H9 (cell line): Measurements from ENCODE around the gene TP53BP1. TPM values are rescaled to one million over a fixed set of nuclear protein-coding genes. Genes with fewer than 3 reads are reported as not detected.

ENCODE experiments used
- DNase-seq: peaks from one replicate; pipeline ENCODE4 v3.0.0-alpha.2; 2017
- H2AFZ ChIP-seq: one replicate; pipeline ENCODE4 v1.6.1; 2013; ENCODE audit warnings: mild to moderate bottlenecking, low read length, control low read depth, moderate library complexity
- H2AK5ac ChIP-seq: 2 replicates; pipeline ENCODE4 v1.6.1; 2013; ENCODE audit warnings: low read length, control low read depth, mixed read lengths; ENCODE audit not compliant: insufficient read length
- H2BK120ac ChIP-seq: one replicate; pipeline ENCODE4 v1.6.1; 2013; ENCODE audit warnings: low read depth, mild to moderate bottlenecking, low read length, control low read depth, inconsistent platforms; ENCODE audit not compliant: poor library complexity, severe bottlenecking
- H2BK12ac ChIP-seq: 2 replicates; pipeline ENCODE4 v1.6.1; 2013; ENCODE audit warnings: low read length, control low read depth, mixed read lengths, low read depth; ENCODE audit not compliant: insufficient read length
- H2BK15ac ChIP-seq: 2 replicates; pipeline ENCODE4 v1.6.1; 2013; ENCODE audit warnings: low read depth, low read length, control low read depth
- H2BK20ac ChIP-seq: one replicate; pipeline ENCODE4 v1.6.1; 2013; ENCODE audit warnings: low read depth, mild to moderate bottlenecking, low read length, control low read depth, inconsistent platforms; ENCODE audit not compliant: poor library complexity, severe bottlenecking
- H2BK5ac ChIP-seq: 2 replicates; pipeline ENCODE4 v1.6.1; 2013; ENCODE audit warnings: low read length, control low read depth, mixed read lengths; ENCODE audit not compliant: insufficient read length
- H3K14ac ChIP-seq: 2 replicates; pipeline ENCODE4 v1.6.1; 2013; ENCODE audit warnings: low read length, control low read depth; ENCODE audit not compliant: insufficient read depth
- H3K18ac ChIP-seq: 2 replicates; pipeline ENCODE4 v1.6.1; 2013; ENCODE audit warnings: low read depth, mild to moderate bottlenecking, mixed read lengths, low read length, control low read depth; ENCODE audit not compliant: insufficient read length
- H3K23ac ChIP-seq: 2 replicates; pipeline ENCODE4 v1.6.1; 2013; ENCODE audit warnings: low read length, control low read depth, mixed read lengths, low read depth; ENCODE audit not compliant: insufficient read length
- H3K23me2 ChIP-seq: 2 replicates; pipeline ENCODE4 v1.6.1; 2013; ENCODE audit warnings: low read depth, mild to moderate bottlenecking, mixed read lengths, low read length, control low read depth; ENCODE audit not compliant: insufficient read length, poor library complexity, severe bottlenecking
- H3K27ac ChIP-seq: 2 replicates; pipeline ENCODE4 v1.5.1; 2013; ENCODE audit warnings: low read length, control low read depth, mixed read lengths, low read depth; ENCODE audit not compliant: insufficient read length
- H3K27me3 ChIP-seq: 2 replicates; pipeline ENCODE4 v1.6.1; 2013; ENCODE audit warnings: low read length, control low read depth, inconsistent platforms; ENCODE audit not compliant: insufficient read depth
- H3K4ac ChIP-seq: 2 replicates; pipeline ENCODE4 v1.6.1; 2013; ENCODE audit warnings: low read depth, mild to moderate bottlenecking, control low read depth, inconsistent platforms, low read length, moderate library complexity
- H3K4me1 ChIP-seq: 2 replicates; pipeline ENCODE4 v1.6.1; 2013; ENCODE audit warnings: low read length, control low read depth, inconsistent platforms; ENCODE audit not compliant: insufficient read depth
- H3K4me2 ChIP-seq: 2 replicates; pipeline ENCODE4 v1.6.1; 2013; ENCODE audit warnings: low read length, control low read depth, mixed read lengths; ENCODE audit not compliant: insufficient read length, insufficient read depth
- H3K56ac ChIP-seq: 2 replicates; pipeline ENCODE4 v1.6.1; 2013; ENCODE audit warnings: low read depth, mild to moderate bottlenecking, mixed read lengths, low read length, control low read depth; ENCODE audit not compliant: insufficient read length
- H3K79me1 ChIP-seq: 2 replicates; pipeline ENCODE4 v1.6.1; 2013; ENCODE audit warnings: low read depth, mild to moderate bottlenecking, moderate library complexity, low read length, control low read depth, inconsistent platforms; ENCODE audit not compliant: insufficient read depth, poor library complexity, severe bottlenecking
- H3K79me2 ChIP-seq: 2 replicates; pipeline ENCODE4 v1.6.1; 2013; ENCODE audit warnings: low read length, control low read depth, inconsistent platforms; ENCODE audit not compliant: insufficient read depth
- H3K9ac ChIP-seq: 2 replicates; pipeline ENCODE4 v1.6.1; 2013; ENCODE audit warnings: low read length, control low read depth, mixed read lengths; ENCODE audit not compliant: insufficient read length; ENCODE audit errors: extremely low read depth
- H3K9me3 ChIP-seq: one replicate; pipeline ENCODE4 v1.6.1; 2013; ENCODE audit warnings: low read depth, low read length, inconsistent platforms; ENCODE audit not compliant: control insufficient read depth
- H3T11ph ChIP-seq: one replicate; pipeline ENCODE4 v1.6.1; 2013; ENCODE audit warnings: mild to moderate bottlenecking, low read length, control low read depth, inconsistent platforms
- H4K20me1 ChIP-seq: one replicate; pipeline ENCODE4 v1.6.1; 2013; ENCODE audit not compliant: control insufficient read depth, insufficient read length, insufficient read depth
- H4K5ac ChIP-seq: 2 replicates; pipeline ENCODE4 v1.6.1; 2013; ENCODE audit warnings: low read depth, mild to moderate bottlenecking, mixed read lengths, low read length, control low read depth; ENCODE audit not compliant: insufficient read length
- H4K8ac ChIP-seq: replicated peaks from 2 replicates; pipeline ENCODE4 v1.6.1; 2013; ENCODE audit warnings: low read length, control low read depth, mixed read lengths, low read depth; ENCODE audit not compliant: insufficient read length
- H4K91ac ChIP-seq: 2 replicates; pipeline ENCODE4 v1.6.1; 2013; ENCODE audit warnings: low read depth, mild to moderate bottlenecking, moderate library complexity, mixed read lengths, low read length, control low read depth; ENCODE audit not compliant: insufficient read length
- H3K27ac Mint-ChIP-seq, 3 experiments: 2 replicates in 2 of 3; 3 replicates in 1 of 3; pipeline ENCODE4 v1.8.0; 2020 to 2021; ENCODE audit warnings: mixed read lengths in 3 of 3, mild to moderate bottlenecking in 1 of 3, moderate library complexity in 1 of 3
- H3K27me3 Mint-ChIP-seq: 2 replicates; pipeline ENCODE4 v1.8.0; 2021; ENCODE audit warnings: low read depth, mild to moderate bottlenecking, moderate library complexity, mixed read lengths
- H3K36me3 Mint-ChIP-seq, 3 experiments: 2 replicates in 2 of 3; 3 replicates in 1 of 3; pipeline ENCODE4 v1.8.0; 2020 to 2021; ENCODE audit warnings: low read depth in 3 of 3, mixed read lengths in 3 of 3; ENCODE audit not compliant: insufficient read depth in 1 of 3
- H3K4me1 Mint-ChIP-seq, 2 experiments: 2 replicates each; pipeline ENCODE4 v1.8.0; 2020; ENCODE audit warnings: mixed read lengths in 2 of 2
- H3K4me3 Mint-ChIP-seq, 2 experiments: 2 replicates in 1 of 2; 3 replicates in 1 of 2; pipeline ENCODE4 v1.8.0; 2020 to 2021; ENCODE audit warnings: mild to moderate bottlenecking in 2 of 2, mixed read lengths in 2 of 2, moderate library complexity in 1 of 2
- H3K9me3 Mint-ChIP-seq, 2 experiments: 2 replicates in 1 of 2; 3 replicates in 1 of 2; pipeline ENCODE4 v1.8.0; 2020; ENCODE audit warnings: mild to moderate bottlenecking in 2 of 2, mixed read lengths in 2 of 2, moderate library complexity in 1 of 2
- CTCF ChIP-seq: fragments of 200-600 bp; sonication (generic); conservative IDR thresholded peaks from 3 replicates; pipeline ENCODE4 v1.8.0; 2021; ENCODE audit warnings: antibody characterized with exemption, mild to moderate bottlenecking
- WGBS: extraction: QIAGEN DNeasy Blood & Tissue Kit; methylation state at CpG from one replicate; pipeline ENCODE4 v1.1.7; 2013; ENCODE audit warnings: missing lambda C conversion rate, low lambda C conversion rate, mixed read lengths; ENCODE audit not compliant: insufficient read length; ENCODE audit errors: extremely low coverage; 5-methylcytosine and 5-hydroxymethylcytosine counted together
- total RNA-seq: library from RNA; stranded (reverse); gene quantifications from 2 replicates; pipeline ENCODE4 v1.2.1, GENCODE V29; 2021

The TP53BP1 gene
- total RNA-seq, 1 experiment from 2014 or later = 81.5 TPM

GRCh38 chr15:43523646-43524045, 30.7 kb upstream of the TP53BP1 start:
- Histone ChIP-seq H2BK15ac (no peak overlapping the region), H3K9me3 (no peaks in the 10 kb centered on the region), H3K23ac (no peak overlapping the region), H3K9ac (no peak overlapping the region), H2BK120ac (no peak overlapping the region), H4K91ac (no peak overlapping the region), H3K56ac (no peak overlapping the region), H2AFZ (no peak overlapping the region), H3K27me3 (peaks cover 11% of the 10 kb centered on the region; the same call in 1 of the 2 replicates), H3T11ph (no peak overlapping the region), H3K23me2 (peaks cover 2% of the 10 kb centered on the region), H3K4ac (no peak overlapping the region), H2AK5ac (no peak overlapping the region), H3K18ac (no peak overlapping the region), H3K79me2 (no peaks in the 10 kb centered on the region), H3K4me1 (no peaks in the 10 kb centered on the region; the same call in 1 of the 2 replicates), H4K20me1 (no peaks in the 10 kb centered on the region), H3K79me1 (no peaks in the 10 kb centered on the region), H2BK12ac (no peak overlapping the region), H3K14ac (no peak overlapping the region), H3K4me2 (no peak overlapping the region), H2BK5ac (no peak overlapping the region), H2BK20ac (no peak overlapping the region), H4K8ac (no peak overlapping the region), H3K27ac (no peak overlapping the region), H4K5ac (no peak overlapping the region)
- Mint-ChIP-seq H3K27me3 (peaks cover 71% of the 10 kb centered on the region), H3K4me1 (peaks cover 6 to 18% of the 10 kb centered on the region in 2 experiments), H3K9me3 (no peaks in the 10 kb centered on the region; a peak in 1 of 5 replicates), H3K36me3 (peaks cover 0 to 7% (median 2%) of the 10 kb centered on the region in 3 experiments; a peak in 3 of 7 replicates), H3K4me3 (no peak overlapping the region), H3K27ac (no peak overlapping the region)
- no peak for TF ChIP-seq CTCF
- no CpG with 5 or more reads among the region's 7 CpGs for WGBS
- no peak for DNase-seq
